Naive thymus-derived CD4-positive, alpha-beta T cell (primary cell): Measurements from ENCODE around the gene IFNL3. TPM values are rescaled to one million over a fixed set of nuclear protein-coding genes. Genes with fewer than 3 reads are reported as not detected.

ENCODE experiments used
- ATAC-seq: fragments of 150-1000 bp; cut with Tn5 transposase; 2 replicates; pipeline ENCODE4 v1.10.0; 2021; ENCODE audit warnings: mild to moderate bottlenecking, moderate library complexity
- CTCF ChIA-PET: fragments of 350-600 bp; sonication (Branson Sonifier 250); formaldehyde crosslinking; loops from one replicate; lab custom pipeline; 2021; ENCODE audit warnings: antibody characterized with exemption; lab: Charles Lee
- POLR2A ChIA-PET: fragments of 350-600 bp; sonication (Branson Sonifier 250); formaldehyde crosslinking; loops from one replicate; lab custom pipeline; 2021; ENCODE audit warnings: antibody characterized with exemption, inconsistent platforms; lab: Charles Lee
- DNase-seq, 9 donors: peaks; one replicate each; pipeline versions ENCODE4 v3.0.0 to v3.0.0-alpha.2; 2020 to 2022; ENCODE audit warnings: mixed read lengths in 1 of 9
- H3K27ac ChIP-seq: one replicate; pipeline ENCODE4 v1.7.0; 2013; ENCODE audit warnings: mild to moderate bottlenecking, low read depth, low read length, moderate library complexity
- H3K27me3 ChIP-seq, 2 donors: one replicate each; pipeline ENCODE4 v1.7.0; 2013; ENCODE audit warnings: low read length in 2 of 2, mild to moderate bottlenecking in 2 of 2, moderate library complexity in 2 of 2; ENCODE audit not compliant: control insufficient read depth in 2 of 2, insufficient read depth in 2 of 2
- H3K36me3 ChIP-seq, 3 experiments: 1 replicate in 2 of 3; 2 replicates in 1 of 3; pipeline ENCODE4 v1.7.0; 2013; ENCODE audit warnings: low read length in 3 of 3, mild to moderate bottlenecking in 3 of 3, moderate library complexity in 1 of 3; ENCODE audit not compliant: insufficient read depth in 3 of 3, control insufficient read depth in 2 of 3
- H3K4me1 ChIP-seq, 2 donors: one replicate each; pipeline ENCODE4 v1.7.0; 2013; ENCODE audit warnings: low read length in 2 of 2, mild to moderate bottlenecking in 2 of 2, moderate library complexity in 1 of 2; ENCODE audit not compliant: control insufficient read depth in 2 of 2, insufficient read depth in 2 of 2
- H3K4me3 ChIP-seq: 2 replicates; pipeline ENCODE4 v1.7.0; 2013; ENCODE audit warnings: mild to moderate bottlenecking, low read length
- H3K9me3 ChIP-seq, 3 experiments: 1 replicate in 2 of 3; 2 replicates in 1 of 3; pipeline ENCODE4 v1.7.0; 2013; ENCODE audit warnings: low read length in 3 of 3; ENCODE audit not compliant: control insufficient read depth in 2 of 3
- H3K27ac Mint-ChIP-seq, 9 donors: one replicate each; pipeline ENCODE4 v1.8.0; 2020 to 2022; ENCODE audit warnings: mixed read lengths in 9 of 9, mild to moderate bottlenecking in 8 of 9, moderate library complexity in 5 of 9, inconsistent platforms in 2 of 9
- H3K27me3 Mint-ChIP-seq, 5 donors: one replicate each; pipeline ENCODE4 v1.8.0; 2021 to 2022; ENCODE audit warnings: mixed read lengths in 5 of 5, mild to moderate bottlenecking in 1 of 5
- H3K36me3 Mint-ChIP-seq, 5 donors: one replicate each; pipeline ENCODE4 v1.8.0; 2020 to 2022; ENCODE audit warnings: mixed read lengths in 5 of 5, mild to moderate bottlenecking in 3 of 5, inconsistent platforms in 1 of 5
- H3K4me1 Mint-ChIP-seq, 7 donors: one replicate each; pipeline ENCODE4 v1.8.0; 2020 to 2022; ENCODE audit warnings: mixed read lengths in 7 of 7, mild to moderate bottlenecking in 3 of 7, inconsistent platforms in 1 of 7
- H3K4me3 Mint-ChIP-seq, 10 donors: one replicate each; pipeline ENCODE4 v1.8.0; 2020 to 2022; ENCODE audit warnings: mild to moderate bottlenecking in 10 of 10, mixed read lengths in 10 of 10, moderate library complexity in 6 of 10, inconsistent platforms in 2 of 10
- H3K9me3 Mint-ChIP-seq, 11 donors: one replicate each; pipeline ENCODE4 v1.8.0; 2020 to 2022; ENCODE audit warnings: mixed read lengths in 11 of 11, mild to moderate bottlenecking in 4 of 11, inconsistent platforms in 1 of 11, moderate library complexity in 1 of 11
- intact Hi-C, 2 donors: fragments of 100-400 bp; cut with micrococcal nuclease; formaldehyde crosslinking; loops; one replicate each; pipeline ENCODE4 v1.15.1; 2023
- polyA plus RNA-seq, 2 donors: library from polyadenylated mRNA; unstranded; fragments of 300-500 nt; fragmentation: Illumina TruSeq; gene quantifications; one replicate each; pipeline ENCODE4 v1.2.3, GENCODE V29; 2021
- total RNA-seq, 6 experiments: library from RNA in 5 of 6; stranded (reverse) in 5 of 6; gene quantifications; 1 replicate in 5 of 6; 2 replicates in 1 of 6; pipeline ENCODE4 v1.2.3 and lab custom pipeline; 2021 to 2026

Gene IFNL3
- total and polyA plus RNA-seq, 7 experiments from 2014 or later: not detected

GRCh38 chr19:39196320-39196719 lies 48.5 kb downstream of the IFNL3 start:
- ATAC-seq (peak; percentile 4), DNase-seq (no peak)
- no peaks in the 10 kb centered on the region for H3K9me3 Mint-ChIP-seq
- peaks cover 40 to 77% (median 57%) of the 10 kb centered on the region in 5 donors for H3K27me3 Mint-ChIP-seq
- peak overlapping the region in 5 of 10 donors; percentile 12 to 74 (median 33) for H3K4me3 Mint-ChIP-seq
- H3K4me3 ChIP-seq: no peak overlapping the region
- ChIA-PET POLR2A (no interaction called here), CTCF (no interaction called here)
- H3K27ac ChIP-seq: no peak overlapping the region
- H3K27ac Mint-ChIP-seq: no peak overlapping the region
- H3K4me1 Mint-ChIP-seq: peaks cover 12 to 24% (median 19%) of the 10 kb centered on the region in 7 donors
- no peaks in the 10 kb centered on the region for H3K9me3 ChIP-seq
- peaks cover 0 to 19% of the 10 kb centered on the region in 2 donors for H3K27me3 ChIP-seq
- H3K36me3 Mint-ChIP-seq: peaks cover 0 to 2% (median 0%) of the 10 kb centered on the region in 5 donors
- peaks cover 9 to 16% of the 10 kb centered on the region in 2 donors for H3K4me1 ChIP-seq
- intact Hi-C loops: no loop called here
- no peaks in the 10 kb centered on the region for H3K36me3 ChIP-seq

- peak in 3 of 9 donors; percentile 10 to 26 (median 12) for DNase-seq
- peak; percentile 43 for ATAC-seq
- intact Hi-C loops: no loop called here
- H3K9me3 Mint-ChIP-seq: no peaks in the 10 kb centered on the region
- peak overlapping the region in 7 of 10 donors; percentile 8 to 74 (median 42) for H3K4me3 Mint-ChIP-seq
- peaks cover 12 to 24% (median 19%) of the 10 kb centered on the region in 7 donors for H3K4me1 Mint-ChIP-seq
- H3K27ac ChIP-seq: no peak overlapping the region
- H3K36me3 Mint-ChIP-seq: peaks cover 0 to 2% (median 0%) of the 10 kb centered on the region in 5 donors
- peaks cover 34 to 76% (median 53%) of the 10 kb centered on the region in 5 donors for H3K27me3 Mint-ChIP-seq
- H3K27ac Mint-ChIP-seq: peak overlapping the region in 1 of 9 donors; percentile 30
- no peaks in the 10 kb centered on the region for H3K9me3 ChIP-seq
- H3K4me3 ChIP-seq: no peak overlapping the region
- H3K4me1 ChIP-seq: peaks cover 9 to 16% of the 10 kb centered on the region in 2 donors
- H3K36me3 ChIP-seq: no peaks in the 10 kb centered on the region
- ChIA-PET POLR2A (no interaction called here), CTCF (no interaction called here)
- H3K27me3 ChIP-seq: peaks cover 0 to 19% of the 10 kb centered on the region in 2 donors
These were observed 49.1 kb downstream of the IFNL3 start for GRCh38 chr19:39195755-39196154.

GRCh38 chr19:39194832-39195542 lies 49.8 kb downstream of the IFNL3 start:
- peaks cover 30 to 74% (median 49%) of the 10 kb centered on the region in 5 donors for H3K27me3 Mint-ChIP-seq
- intact Hi-C loops: no loop called here
- peaks cover 0 to 19% of the 10 kb centered on the region in 2 donors for H3K27me3 ChIP-seq

GRCh38 chr19:39193803-39194202 lies 51.0 kb downstream of the IFNL3 start:
- Histone ChIP-seq H3K27me3 (peaks cover 0 to 16% of the 10 kb centered on the region in 2 donors), H3K27ac (no peak overlapping the region), H3K36me3 (no peaks in the 10 kb centered on the region), H3K4me3 (no peak overlapping the region), H3K9me3 (no peaks in the 10 kb centered on the region), H3K4me1 (peaks cover 9 to 16% of the 10 kb centered on the region in 2 donors)
- Mint-ChIP-seq H3K4me1 (peaks cover 12 to 24% (median 19%) of the 10 kb centered on the region in 7 donors), H3K4me3 (no peak overlapping the region), H3K9me3 (no peaks in the 10 kb centered on the region), H3K27me3 (peaks cover 34 to 68% (median 46%) of the 10 kb centered on the region in 5 donors), H3K36me3 (peaks cover 0 to 2% (median 0%) of the 10 kb centered on the region in 5 donors), H3K27ac (no peak overlapping the region)
- ATAC-seq (no peak), DNase-seq (no peak)
- ChIA-PET CTCF (no interaction called here), POLR2A (no interaction called here)
- intact Hi-C loops: no loop called here

More at GRCh38 chr19:39194832-39195542, 49.8 kb downstream of the IFNL3 start:
- DNase-seq (no peak), ATAC-seq (no peak)
- peaks cover 12 to 24% (median 19%) of the 10 kb centered on the region in 7 donors for H3K4me1 Mint-ChIP-seq
- H3K36me3 ChIP-seq: no peaks in the 10 kb centered on the region
- no peaks in the 10 kb centered on the region for H3K9me3 Mint-ChIP-seq
- CTCF ChIA-PET: no interaction called here
- POLR2A ChIA-PET: no interaction called here
- peak overlapping the region in 6 of 10 donors; percentile 8 to 74 (median 42) for H3K4me3 Mint-ChIP-seq
- no peak overlapping the region for H3K4me3 ChIP-seq
- H3K4me1 ChIP-seq: peaks cover 9 to 16% of the 10 kb centered on the region in 2 donors
- H3K36me3 Mint-ChIP-seq: peaks cover 0 to 2% (median 0%) of the 10 kb centered on the region in 5 donors
- H3K27ac ChIP-seq: no peak overlapping the region
- H3K9me3 ChIP-seq: no peaks in the 10 kb centered on the region
- H3K27ac Mint-ChIP-seq: no peak overlapping the region

Other genes starting within 250 kb of the IFNL3 start
- under 1 TPM in 3 of 5 experiments, not detected in 2; 0.35 to 0.48 (median 0.39) TPM for gene FBXO27, start 212.5 kb downstream of the IFNL3 start, total RNA-seq
- not detected for gene FBXO27, start 212.5 kb downstream of the IFNL3 start, polyA plus RNA-seq
- not detected for gene ACP7, start 160.6 kb downstream of the IFNL3 start, total RNA-seq
- gene ACP7, start 160.6 kb downstream of the IFNL3 start, polyA plus RNA-seq: not detected
- gene PAK4, start 119.2 kb downstream of the IFNL3 start, total RNA-seq: 10 to 100 TPM in 4 of 5 experiments, 1 to 10 TPM in 1; 9.3 to 17.5 (median 12.7) TPM
- 1 to 10 TPM; 1.0 to 1.9 TPM for gene PAK4, start 119.2 kb downstream of the IFNL3 start, polyA plus RNA-seq
- not detected for gene NCCRP1, start 48.0 kb downstream of the IFNL3 start, total RNA-seq
- gene NCCRP1, start 48.0 kb downstream of the IFNL3 start, polyA plus RNA-seq: not detected
- not detected for gene SYCN, start 40.7 kb downstream of the IFNL3 start, total RNA-seq
- gene SYCN, start 40.7 kb downstream of the IFNL3 start, polyA plus RNA-seq: not detected
- not detected for gene IFNL4, start 3.9 kb upstream of the IFNL3 start, total RNA-seq
- not detected for gene IFNL4, start 3.9 kb upstream of the IFNL3 start, polyA plus RNA-seq
- not detected for gene IFNL2, start 23.4 kb upstream of the IFNL3 start, total RNA-seq
- gene IFNL2, start 23.4 kb upstream of the IFNL3 start, polyA plus RNA-seq: not detected
- not detected for gene IFNL1, start 51.4 kb upstream of the IFNL3 start, total RNA-seq
- gene IFNL1, start 51.4 kb upstream of the IFNL3 start, polyA plus RNA-seq: not detected
- 10 to 100 TPM in 2 of 5 experiments, 1 to 10 TPM in 3; 4.0 to 11.6 (median 6.0) TPM for gene LRFN1, start 75.9 kb upstream of the IFNL3 start, total RNA-seq
- gene LRFN1, start 75.9 kb upstream of the IFNL3 start, polyA plus RNA-seq: 1 to 10 TPM; 3.9 to 7.1 TPM
- gene GMFG, start 91.0 kb upstream of the IFNL3 start, total RNA-seq: 100 to 1,000 TPM; 345 to 516 (median 429) TPM
- gene GMFG, start 91.0 kb upstream of the IFNL3 start, polyA plus RNA-seq: 1,000 to 10,000 TPM; 1,379 to 1,413 TPM
- 10 to 100 TPM; 52.0 to 84.6 (median 65.6) TPM for gene SAMD4B, start 97.4 kb upstream of the IFNL3 start, total RNA-seq
- 10 to 100 TPM in 1 of 2 donors, 1 to 10 TPM in 1; 7.3 to 19.7 TPM for gene SAMD4B, start 97.4 kb upstream of the IFNL3 start, polyA plus RNA-seq
- gene PAF1, start 146.1 kb upstream of the IFNL3 start, total RNA-seq: 100 to 1,000 TPM in 1 of 5 experiments, 10 to 100 TPM in 4; 42.8 to 104 (median 55.5) TPM
- gene PAF1, start 146.1 kb upstream of the IFNL3 start, polyA plus RNA-seq: 10 to 100 TPM; 35.8 to 59.7 TPM
- 10 to 100 TPM; 44.2 to 57.2 (median 49.4) TPM for gene MED29, start 146.4 kb upstream of the IFNL3 start, total RNA-seq
- 10 to 100 TPM; 57.4 to 61.0 TPM for gene MED29, start 146.4 kb upstream of the IFNL3 start, polyA plus RNA-seq
- 1,000 to 10,000 TPM in 1 of 5 experiments, 100 to 1,000 TPM in 3, 10 to 100 TPM in 1; 72.1 to 1,250 (median 187) TPM for gene ZFP36, start 161.8 kb upstream of the IFNL3 start, total RNA-seq
- gene ZFP36, start 161.8 kb upstream of the IFNL3 start, polyA plus RNA-seq: 10 to 100 TPM; 75.5 to 97.1 TPM
- 100 to 1,000 TPM in 1 of 5 experiments, 10 to 100 TPM in 4; 16.4 to 205 (median 58.2) TPM for gene PLEKHG2, start 167.7 kb upstream of the IFNL3 start, total RNA-seq
- 10 to 100 TPM in 1 of 2 donors, 1 to 10 TPM in 1; 2.6 to 18.5 TPM for gene PLEKHG2, start 167.7 kb upstream of the IFNL3 start, polyA plus RNA-seq
- gene RPS16, start 190.9 kb upstream of the IFNL3 start, total RNA-seq: 1,000 to 10,000 TPM; 2,281 to 4,335 (median 4,063) TPM
- 1,000 to 10,000 TPM; 2,448 to 2,618 TPM for gene RPS16, start 190.9 kb upstream of the IFNL3 start, polyA plus RNA-seq
- 100 to 1,000 TPM; 180 to 247 (median 203) TPM for gene SUPT5H, start 200.6 kb upstream of the IFNL3 start, total RNA-seq
- 100 to 1,000 TPM in 1 of 2 donors, 10 to 100 TPM in 1; 78.7 to 127 TPM for gene SUPT5H, start 200.6 kb upstream of the IFNL3 start, polyA plus RNA-seq
- gene TIMM50, start 235.8 kb upstream of the IFNL3 start, total RNA-seq: 10 to 100 TPM; 43.5 to 70.0 (median 50.0) TPM
- gene TIMM50, start 235.8 kb upstream of the IFNL3 start, polyA plus RNA-seq: 10 to 100 TPM; 43.8 to 50.8 TPM